Body of pancreas (tissue), 4 donors: ENCODE results near the gene ATG7. TPM values are rescaled to one million over a fixed set of nuclear protein-coding genes. Genes with fewer than 3 reads are reported as not detected.
A peak's percentile ranks its signal among the peaks of the same experiment; 100 is the strongest.

Experiments used
- ATAC-seq: fragments of 150-250 bp; one replicate; pipeline ENCODE4 v1.9.1; 2016
- DNase-seq, 4 donors: peaks; one replicate each; pipeline ENCODE4 v3.0.0-alpha.2; 2019
- H3K27ac ChIP-seq, 4 donors: fragments of 200-600 bp; sonication (generic); 1 replicate in 3 of 4; 2 replicates in 1 of 4; pipeline versions ENCODE4 v1.5.1 to v1.6.1; 2016 to 2019; ENCODE audit warnings: mild to moderate bottlenecking in 1 of 4, mixed read lengths in 1 of 4, moderate library complexity in 1 of 4
- H3K27me3 ChIP-seq, 2 donors: fragments of 200-600 bp; sonication (generic); one replicate each; pipeline ENCODE4 v1.6.0; 2016; ENCODE audit warnings: mild to moderate bottlenecking in 1 of 2
- H3K36me3 ChIP-seq, 2 donors: fragments of 200-600 bp; sonication (generic); replicated peaks in 1 of 2; 2 replicates each; pipeline ENCODE4 v1.5.1; 2016; ENCODE audit warnings: low read depth in 2 of 2; ENCODE audit not compliant: insufficient read depth in 1 of 2
- H3K4me1 ChIP-seq: fragments of 200-600 bp; sonication (generic); one replicate; pipeline ENCODE4 v1.6.0; 2016
- H3K4me3 ChIP-seq, 2 donors: fragments of 200-600 bp; sonication (generic); 1 replicate in 1 of 2; 2 replicates in 1 of 2; pipeline ENCODE4 v1.5.1; 2016 to 2019
- H3K9me3 ChIP-seq, 3 donors: fragments of 200-600 bp; sonication (generic); 1 replicate in 2 of 3; 2 replicates in 1 of 3; pipeline ENCODE4 v1.5.1; 2016
- POLR2A ChIP-seq, 3 donors: fragments of 450-650 bp; IDR thresholded peaks; one replicate each; pipeline ENCODE4 v1.6.1; 2016; ENCODE audit warnings: antibody characterized with exemption in 3 of 3, mild to moderate bottlenecking in 2 of 3
- WGBS, 2 donors: methylation state at CpG; one replicate each; pipeline ENCODE4 v1.1.5; 2017; 5-methylcytosine and 5-hydroxymethylcytosine counted together
- intact Hi-C: fragments of 100-400 bp; cut with DNase I; formaldehyde crosslinking; loops from one replicate; pipeline ENCODE4 v1.15.1; 2023
- total RNA-seq, 2 donors: library from RNA; depleted of rRNA; stranded (reverse); fragments of >200 nt; gene quantifications; one replicate each; pipeline ENCODE4 v1.1.0, GENCODE V29; 2016
- TF ChIP-seq, protein P1 (sequence below), 7 experiments: fragments of 450-650 bp in 4 of 7; fragments of 200-600 bp in 3 of 7; sonication (generic) in 3 of 7; IDR thresholded peaks; one replicate each; pipeline ENCODE4 v1.5.1; 2016 to 2019; ENCODE audit warnings: antibody characterized with exemption in 7 of 7

ATG7 gene
- total RNA-seq, 2 donors from 2014 or later = 40.5 to 43.6 TPM

DNA sequence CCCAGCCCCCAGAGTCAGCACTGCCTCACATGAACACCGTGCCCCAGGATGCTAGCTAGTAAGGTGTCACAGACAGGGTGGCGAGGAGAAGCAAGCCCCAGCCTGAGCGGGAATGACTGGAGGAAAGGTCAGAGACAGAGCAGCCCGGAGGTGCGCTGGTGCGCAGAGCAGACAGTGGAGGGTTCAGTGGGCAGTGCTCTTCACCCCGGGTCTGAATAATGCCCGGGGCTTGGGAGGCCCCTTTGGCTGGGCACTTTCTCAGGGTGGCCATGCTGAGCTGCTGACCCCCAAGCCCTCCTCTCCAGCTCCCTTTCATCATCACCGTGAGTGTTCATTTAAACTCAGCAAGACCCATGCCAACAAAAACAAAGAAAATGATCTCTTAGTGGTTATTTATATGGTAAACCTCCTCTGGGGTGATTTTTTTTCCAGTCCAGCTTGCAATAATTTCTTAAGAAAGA, 260.8 kb downstream of the ATG7 start:
- no peaks in the 10 kb centered on the region for H3K36me3 ChIP-seq
- intact Hi-C loops = no loop called here
- ATAC-seq = no peak
- no peaks in the 10 kb centered on the region for H3K27me3 ChIP-seq
- H3K9me3 ChIP-seq = no peaks in the 10 kb centered on the region
- H3K4me1 ChIP-seq = no peaks in the 10 kb centered on the region
- no peak for DNase-seq
- no peak overlapping the region for H3K4me3 ChIP-seq
- no peak overlapping the region for H3K27ac ChIP-seq
- 87 to 89% methylated on average over 9 of the region's 9 CpGs for WGBS, 2 donors
- no peak for TF ChIP-seq POLR2A (IDR thresholded peaks at IDR 0.05)
- TF ChIP-seq, protein P1, sequence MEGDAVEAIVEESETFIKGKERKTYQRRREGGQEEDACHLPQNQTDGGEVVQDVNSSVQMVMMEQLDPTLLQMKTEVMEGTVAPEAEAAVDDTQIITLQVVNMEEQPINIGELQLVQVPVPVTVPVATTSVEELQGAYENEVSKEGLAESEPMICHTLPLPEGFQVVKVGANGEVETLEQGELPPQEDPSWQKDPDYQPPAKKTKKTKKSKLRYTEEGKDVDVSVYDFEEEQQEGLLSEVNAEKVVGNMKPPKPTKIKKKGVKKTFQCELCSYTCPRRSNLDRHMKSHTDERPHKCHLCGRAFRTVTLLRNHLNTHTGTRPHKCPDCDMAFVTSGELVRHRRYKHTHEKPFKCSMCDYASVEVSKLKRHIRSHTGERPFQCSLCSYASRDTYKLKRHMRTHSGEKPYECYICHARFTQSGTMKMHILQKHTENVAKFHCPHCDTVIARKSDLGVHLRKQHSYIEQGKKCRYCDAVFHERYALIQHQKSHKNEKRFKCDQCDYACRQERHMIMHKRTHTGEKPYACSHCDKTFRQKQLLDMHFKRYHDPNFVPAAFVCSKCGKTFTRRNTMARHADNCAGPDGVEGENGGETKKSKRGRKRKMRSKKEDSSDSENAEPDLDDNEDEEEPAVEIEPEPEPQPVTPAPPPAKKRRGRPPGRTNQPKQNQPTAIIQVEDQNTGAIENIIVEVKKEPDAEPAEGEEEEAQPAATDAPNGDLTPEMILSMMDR (IDR thresholded peaks at IDR 0.05) = no peak

DNA sequence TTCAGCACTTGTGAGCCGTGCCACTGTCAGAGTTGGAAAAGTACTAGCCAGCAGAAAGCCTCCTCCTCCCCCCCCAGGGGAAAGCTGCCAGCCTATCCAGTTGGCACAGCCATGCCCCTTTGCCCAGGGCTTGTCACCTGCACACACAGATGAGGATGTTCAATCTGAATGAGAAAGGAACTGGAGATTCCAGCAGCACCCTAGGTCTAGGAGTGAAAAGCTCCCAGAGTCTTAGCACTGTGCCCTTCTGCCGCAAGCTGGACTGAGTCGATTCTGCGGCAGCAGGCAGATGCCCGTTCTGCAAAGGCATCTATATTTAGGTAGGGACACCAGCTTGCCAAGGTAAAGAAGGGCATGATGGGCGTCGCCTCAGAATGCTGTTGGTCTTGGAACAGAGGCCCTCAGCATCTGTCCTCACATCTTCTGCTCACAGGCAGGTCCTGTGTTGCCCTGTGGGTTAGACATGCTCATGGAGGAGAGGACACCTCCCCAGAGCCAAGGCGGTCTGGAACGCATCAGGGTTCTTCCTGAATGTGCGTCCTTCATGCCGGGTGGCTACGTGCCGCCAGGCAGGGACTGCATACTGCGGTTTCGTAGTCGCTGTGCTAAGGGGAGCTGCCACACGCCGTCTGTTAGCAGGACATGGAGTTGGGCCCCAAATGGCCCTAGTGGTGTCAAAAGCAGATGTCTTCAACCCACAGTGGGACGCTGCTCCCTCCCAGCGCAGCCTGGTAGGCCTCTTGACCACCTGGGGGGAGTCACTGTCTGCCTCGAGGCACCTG, 262.0 kb downstream of the ATG7 start:
- Histone ChIP-seq H3K27ac (no peak overlapping the region), H3K36me3 (no peaks in the 10 kb centered on the region), H3K4me3 (no peak overlapping the region), H3K4me1 (no peaks in the 10 kb centered on the region), H3K27me3 (no peaks in the 10 kb centered on the region), H3K9me3 (no peaks in the 10 kb centered on the region)
- TF ChIP-seq, protein P1 (IDR thresholded peaks at IDR 0.05) = no peak
- no peak for TF ChIP-seq POLR2A (IDR thresholded peaks at IDR 0.05)
- peak; percentile 28 to 75 (median 60) for DNase-seq
- ATAC-seq = no peak
- intact Hi-C loops = no loop called here
- 81 to 91% methylated on average over 18 to 21 of the region's 21 CpGs for WGBS, 2 donors

GRCh38 chr3:11534793-11535101, 262.6 kb downstream of the ATG7 start:
- no peak for DNase-seq
- H3K27me3 ChIP-seq = no peaks in the 10 kb centered on the region
- WGBS, 2 donors = 96 to 100% methylated on average over 3 to 7 of the region's 7 CpGs
- no peaks in the 10 kb centered on the region for H3K9me3 ChIP-seq
- H3K36me3 ChIP-seq = no peaks in the 10 kb centered on the region
- no peak for ATAC-seq
- H3K4me1 ChIP-seq = no peaks in the 10 kb centered on the region
- intact Hi-C loops = no loop called here
- TF ChIP-seq POLR2A (IDR thresholded peaks at IDR 0.05) = no peak
- TF ChIP-seq, protein P1 (IDR thresholded peaks at IDR 0.05) = no peak
- no peak overlapping the region for H3K27ac ChIP-seq
- H3K4me3 ChIP-seq = no peak overlapping the region

- Histone ChIP-seq H3K4me1 (no peaks in the 10 kb centered on the region), H3K27ac (no peak overlapping the region), H3K27me3 (no peaks in the 10 kb centered on the region), H3K36me3 (no peaks in the 10 kb centered on the region), H3K4me3 (no peak overlapping the region), H3K9me3 (no peaks in the 10 kb centered on the region)
- WGBS, 2 donors = 98 to 99% methylated on average over 10 to 13 of the region's 13 CpGs
- intact Hi-C loops = no loop called here
- ATAC-seq (no peak), DNase-seq (no peak)
- TF ChIP-seq, protein P1 (IDR thresholded peaks at IDR 0.05) = no peak
- no peak for TF ChIP-seq POLR2A (IDR thresholded peaks at IDR 0.05)
Observed at GRCh38 chr3:11535243-11535960, 263.2 kb downstream of the ATG7 start.
